D721Med (cell line): Measurements from ENCODE around the gene RPL22L1.

Experiments
- DNase-seq: peaks from one replicate; pipeline ENCODE4 v3.0.0; 2011; ENCODE audit warnings: low spot score; ENCODE audit not compliant: insufficient read length
- FAIRE-seq: peaks from 2 replicates; lab custom pipeline; 2011; peaks lifted over from hg19 to GRCh38; lab: Jason Lieb, UNC
- CTCF ChIP-seq: IDR thresholded peaks from 2 replicates; pipeline ENCODE4 v1.5.1; 2012; ENCODE audit warnings: mild to moderate bottlenecking, control low read depth; ENCODE audit not compliant: insufficient read depth; ENCODE audit errors: missing control alignments

The RPL22L1 gene

DNA sequence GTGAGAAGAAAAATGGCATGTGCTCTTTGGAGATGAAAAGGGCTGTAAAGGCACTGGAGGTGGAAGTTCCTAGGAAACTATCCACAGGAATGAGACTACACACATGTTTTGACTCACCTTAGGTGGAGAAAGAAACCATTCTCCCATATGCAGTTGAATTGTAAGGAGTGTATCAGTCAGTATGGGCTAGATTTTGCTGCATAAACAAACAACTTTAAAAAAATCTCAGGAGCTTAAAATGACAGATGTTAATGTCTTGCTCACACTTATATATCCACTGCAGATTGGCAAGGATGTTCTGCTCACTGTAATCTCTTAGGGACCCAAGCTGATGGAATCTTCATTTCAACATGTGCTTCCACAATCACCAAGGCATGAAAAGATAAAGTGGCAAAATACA, 25.6 kb downstream of the RPL22L1 start:
- FAIRE-seq (no peak), DNase-seq (no peak)
- no peak for TF ChIP-seq CTCF

- DNase-seq: no peak
- no peak for TF ChIP-seq CTCF
- FAIRE-seq: no peak
Observed at GRCh38 chr3:170840291-170840859, 29.6 kb downstream of the RPL22L1 start.

DNA sequence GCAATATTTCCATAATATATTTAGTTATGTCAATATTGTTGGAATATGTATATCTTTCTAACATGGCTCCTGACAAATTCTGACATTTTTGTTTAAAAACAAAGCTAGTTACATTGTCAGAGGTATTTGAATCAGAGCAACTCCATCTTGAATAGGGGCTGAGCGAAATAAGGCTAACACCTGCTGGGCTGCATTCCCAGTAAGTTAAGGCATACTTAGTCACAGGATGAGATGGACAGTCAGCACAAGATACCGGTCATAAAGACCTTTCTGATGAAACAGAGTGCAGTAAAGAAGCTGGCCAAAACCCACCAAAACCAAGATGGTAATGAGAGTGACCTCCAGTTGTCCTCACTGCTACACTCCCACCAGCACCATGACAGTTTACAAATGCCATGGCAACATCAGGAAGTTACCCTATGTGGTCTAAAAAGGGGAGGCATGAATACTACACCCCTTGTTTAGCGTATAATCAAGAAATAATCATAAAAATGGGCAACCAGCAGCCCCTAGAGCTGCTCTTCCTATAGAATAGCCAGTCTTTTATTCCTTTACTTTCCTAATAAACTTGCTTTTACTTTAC, 30.4 kb downstream of the RPL22L1 start:
- DNase-seq: no peak
- no peak for TF ChIP-seq CTCF
- FAIRE-seq: no peak

DNA sequence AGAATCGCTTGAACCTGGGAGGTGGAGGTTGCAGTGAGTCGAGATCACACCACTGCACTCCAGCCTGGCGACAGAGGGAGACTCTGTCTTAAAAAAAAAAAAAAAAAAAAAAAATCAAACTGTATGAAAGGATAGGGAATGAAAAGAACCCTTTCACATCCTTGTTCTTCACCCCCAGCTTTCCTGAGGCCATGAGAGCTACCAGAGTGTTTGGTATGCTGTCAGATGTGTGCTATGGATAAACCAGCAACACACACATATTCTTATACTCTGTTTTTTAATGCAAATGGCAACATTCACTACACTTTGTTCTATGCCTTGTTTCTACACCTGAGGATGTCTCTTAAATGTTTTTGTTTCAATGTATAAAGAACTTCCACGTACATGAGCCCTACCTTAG, 33.5 kb downstream of the RPL22L1 start:
- no peak for TF ChIP-seq CTCF

GRCh38 chr3:170835336-170835735, 34.7 kb downstream of the RPL22L1 start:
- no peak for TF ChIP-seq CTCF
- DNase-seq (no peak), FAIRE-seq (no peak)

More for the DNA sequence above, 33.5 kb downstream of the RPL22L1 start:
- DNase-seq: no peak
- FAIRE-seq: no peak

- FAIRE-seq (no peak), DNase-seq (no peak)
- TF ChIP-seq CTCF: no peak
Observed at GRCh38 chr3:170830580-170830979, 39.4 kb downstream of the RPL22L1 start.

DNA sequence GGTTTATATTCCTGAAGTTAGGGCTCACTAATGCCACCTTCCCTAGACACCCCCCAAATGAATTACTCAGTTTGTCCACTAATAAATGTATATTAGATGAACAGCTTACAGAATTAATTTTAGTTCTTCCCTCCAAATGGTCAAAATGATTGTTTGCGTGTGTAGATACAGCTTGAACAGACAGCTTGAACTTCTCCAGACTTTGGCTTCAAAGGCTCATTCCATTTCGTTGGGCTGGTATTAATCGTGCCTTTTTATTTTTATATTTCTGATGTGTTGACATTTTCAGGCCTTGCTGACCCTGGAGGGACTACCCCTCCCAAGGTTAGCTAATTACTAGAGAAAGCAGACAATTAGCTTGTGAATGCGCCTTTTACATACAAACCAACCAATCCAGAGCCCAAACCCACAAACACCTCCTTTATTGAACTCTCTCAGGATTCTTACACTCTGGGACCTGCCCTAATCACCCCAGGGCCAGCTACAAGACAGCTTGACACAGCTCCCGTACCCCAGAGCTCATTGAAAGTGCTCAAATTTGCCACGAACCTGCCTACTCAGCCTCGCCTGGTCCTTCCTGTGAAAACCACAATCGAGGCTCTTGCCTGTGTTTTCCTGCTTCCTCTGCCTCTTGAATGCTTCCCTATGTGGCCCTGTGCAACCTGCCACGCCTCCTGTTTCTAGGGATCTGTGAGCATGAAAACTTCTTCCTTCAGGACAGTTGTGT, 40.3 kb downstream of the RPL22L1 start:
- DNase-seq (no peak), FAIRE-seq (no peak)
- TF ChIP-seq CTCF: no peak
